Head of caudate nucleus (tissue), 42 donors: Measurements from ENCODE around the gene RIPOR1.
"Not testable (repeated sequence)": the region's sequence is repeated elsewhere in the genome, so short reads cannot be mapped to it uniquely, and the experiment has no call there.

Experiments used
- DNase-seq, 42 donors: peaks; one replicate each; pipeline versions ENCODE4 v3.0.0 to v3.0.0-alpha.2; 2020 to 2021; ENCODE audit warnings: mixed read lengths in 7 of 42
- intact Hi-C: fragments of 100-400 bp; cut with DNase I; formaldehyde crosslinking; loops from one replicate; pipeline ENCODE4 v1.15.0; 2022

Gene RIPOR1

DNA sequence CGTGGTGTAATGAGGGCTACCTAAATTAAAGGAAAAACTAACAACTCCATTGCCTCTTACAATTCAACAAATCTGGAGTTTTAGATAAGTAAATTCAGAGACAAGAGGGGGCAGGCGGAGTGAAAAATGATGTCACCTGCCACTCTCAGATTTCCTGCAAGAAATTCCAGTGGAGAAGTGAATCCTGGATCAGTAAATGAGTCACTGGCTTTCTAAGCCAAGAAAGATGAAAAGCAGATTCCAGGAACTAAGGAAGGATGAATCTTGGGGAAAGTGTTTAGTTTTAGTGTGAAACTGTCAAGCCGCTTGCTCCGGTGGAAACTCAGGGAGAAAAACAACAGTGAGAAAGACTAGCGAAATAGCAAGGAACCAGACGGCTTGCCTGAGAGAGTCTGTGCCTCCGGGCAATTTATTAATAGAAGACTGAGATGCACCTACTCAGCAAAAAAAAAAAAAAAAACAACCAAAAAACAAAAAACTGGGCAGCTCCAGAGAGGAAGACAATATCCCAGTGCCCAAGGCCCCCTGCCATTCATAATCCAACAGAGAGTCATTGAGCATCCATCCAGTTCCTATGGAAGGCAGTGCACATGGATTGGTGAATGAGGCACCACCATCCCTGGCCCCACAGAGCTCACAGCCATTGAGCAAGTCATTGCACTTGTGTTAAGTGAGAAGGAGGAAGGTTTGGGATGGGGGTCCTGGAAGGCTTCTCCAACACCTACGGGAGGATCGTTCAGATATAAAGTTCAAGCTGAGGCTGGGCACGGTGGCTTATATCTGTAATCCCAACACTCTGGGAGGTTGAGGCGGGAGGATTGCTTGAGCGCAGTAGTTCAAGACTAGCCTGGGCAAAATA, 12.1 kb upstream of the RIPOR1 start:
- intact Hi-C loops, result no loop called here

DNA sequence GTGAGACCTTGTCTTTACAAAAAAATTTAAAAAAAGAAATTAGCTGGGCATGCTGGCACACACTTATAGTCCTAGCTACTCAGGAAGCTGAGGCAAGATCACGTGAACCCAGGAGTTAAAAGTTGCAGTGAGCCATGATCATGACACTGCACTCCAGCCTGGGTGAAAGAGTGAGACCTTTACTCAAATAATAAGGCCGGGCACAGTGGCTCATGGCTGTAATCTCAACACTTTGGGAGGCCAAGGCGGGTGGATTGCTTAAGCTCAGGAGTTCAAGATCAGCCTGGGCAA, 11.5 kb upstream of the RIPOR1 start:
- no peak for DNase-seq
- intact Hi-C loops, result no loop called here

More for the DNA sequence above, 12.1 kb upstream of the RIPOR1 start:
- peak in 1 of 42 donors; percentile 21 for DNase-seq

DNA sequence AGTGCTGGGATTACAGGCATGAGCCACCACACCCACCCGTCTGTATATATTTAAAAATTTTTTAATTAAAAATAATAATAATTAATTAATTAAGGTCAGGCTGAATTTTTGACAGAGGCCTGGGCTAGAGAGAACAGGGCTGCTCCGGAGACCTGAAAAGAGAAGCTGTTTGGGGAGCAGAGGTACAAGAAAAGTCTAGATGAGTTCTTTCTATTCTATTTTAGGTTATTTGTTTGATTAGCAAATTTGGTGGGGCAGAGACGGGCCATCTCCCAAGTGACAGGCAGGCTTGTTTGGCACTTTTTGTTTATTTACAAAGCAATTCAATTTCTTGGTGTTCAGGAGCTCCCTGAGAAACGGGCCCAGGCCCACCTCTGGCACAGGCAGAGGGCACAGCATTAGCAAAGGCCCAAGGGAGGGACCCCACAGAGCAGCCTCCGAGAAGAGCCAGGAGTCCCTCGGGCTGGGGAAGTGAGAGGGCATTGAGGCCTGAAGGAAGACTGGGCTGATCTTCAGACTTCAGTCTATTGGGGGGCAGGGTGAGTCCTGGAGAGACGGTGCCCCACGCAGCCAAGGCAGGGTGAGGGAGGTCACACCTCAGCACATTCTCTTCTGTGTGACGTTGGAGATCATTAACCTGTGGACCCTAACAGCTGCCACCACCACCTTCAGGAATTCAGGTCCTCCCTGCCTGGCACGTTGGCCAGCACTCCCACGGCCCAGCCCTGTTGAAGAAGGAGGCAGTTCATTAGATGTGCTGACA, 10.8 kb upstream of the RIPOR1 start:
- intact Hi-C loops, result no loop called here

DNA sequence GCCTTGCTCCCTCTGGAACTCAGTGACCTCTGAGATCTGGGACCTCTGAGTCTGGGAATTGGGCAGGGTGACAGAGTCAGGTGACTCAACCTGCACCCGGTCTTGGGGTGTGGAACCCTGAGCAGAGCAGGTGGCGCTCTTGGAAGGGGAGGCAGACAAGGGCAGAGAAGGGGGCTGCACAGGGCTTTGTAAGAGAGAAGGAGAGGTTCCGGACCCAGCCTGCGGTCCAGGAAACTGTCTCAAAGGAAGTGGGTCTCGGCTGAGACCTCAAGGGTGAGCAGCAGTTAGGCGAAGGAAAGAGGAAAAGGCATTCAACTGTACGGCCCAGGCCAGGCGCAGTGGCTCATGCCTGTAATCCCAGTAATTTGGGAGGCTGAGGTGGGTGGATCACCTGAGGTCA, 10.0 kb upstream of the RIPOR1 start:
- intact Hi-C loops, result no loop called here
- no peak for DNase-seq

More for the DNA sequence above, 10.8 kb upstream of the RIPOR1 start:
- no peak for DNase-seq

DNA sequence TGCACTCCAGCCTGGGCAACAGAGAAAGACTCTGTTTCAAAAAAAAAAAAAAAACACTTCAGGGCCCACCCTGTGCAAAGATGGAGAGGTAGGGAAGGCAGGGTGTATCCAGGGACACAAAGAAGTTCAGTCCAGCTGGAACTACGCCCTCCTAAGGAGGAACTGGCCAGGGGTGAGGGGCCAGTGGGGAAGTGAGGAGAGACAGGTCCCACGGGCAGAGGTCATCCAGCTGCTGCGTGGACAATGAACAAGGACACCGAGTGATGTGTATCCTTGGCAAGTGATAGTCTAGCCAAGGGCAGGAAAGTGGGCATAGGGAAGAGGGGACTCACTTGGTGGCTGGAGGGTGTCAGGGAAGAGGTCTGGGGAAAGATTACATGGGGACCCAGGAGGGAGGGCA, 9.4 kb upstream of the RIPOR1 start:
- intact Hi-C loops, result no loop called here
- DNase-seq, result no peak

DNA sequence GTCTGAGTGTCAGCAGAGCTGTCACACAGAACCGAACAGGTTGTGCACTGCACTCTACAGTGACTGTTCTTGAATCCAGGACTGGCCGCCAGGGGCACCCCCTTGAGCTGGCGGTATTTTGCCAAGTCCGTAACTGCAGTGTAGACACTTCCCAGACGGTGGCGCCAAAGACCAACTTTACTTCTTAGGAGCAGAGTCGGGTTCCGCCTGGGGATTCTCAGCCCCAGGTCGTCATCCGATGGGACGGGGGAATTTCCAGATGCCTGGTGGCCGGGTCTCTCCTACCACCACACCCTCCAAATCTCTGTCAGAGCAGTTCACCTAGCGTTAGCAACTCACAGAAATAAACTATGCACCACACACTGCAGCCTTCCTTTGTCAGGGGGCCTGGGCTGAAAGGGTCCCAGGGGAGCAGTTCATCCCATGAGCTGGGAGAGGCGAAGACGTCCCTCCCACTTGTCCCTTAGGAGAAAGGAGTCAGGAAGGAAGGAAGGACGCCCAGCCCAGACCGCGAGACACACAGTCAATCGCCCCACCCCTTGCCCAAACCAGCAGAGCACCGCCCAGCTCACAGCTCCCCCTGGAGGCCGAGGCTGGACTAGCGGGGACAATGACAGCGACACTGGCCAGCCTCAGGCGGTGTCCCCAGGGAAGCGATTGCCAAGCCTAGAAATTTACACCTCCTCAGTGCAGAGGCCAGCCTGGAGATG, 7.4 kb upstream of the RIPOR1 start:
- peak; percentile 88 to 98 (median 96) for DNase-seq
- intact Hi-C loops, result loop anchor here (5.0 kb wide), 1 partner anchor 146 kb away; the partner anchor contains the start of genes C16orf86 and ENKD1

DNA sequence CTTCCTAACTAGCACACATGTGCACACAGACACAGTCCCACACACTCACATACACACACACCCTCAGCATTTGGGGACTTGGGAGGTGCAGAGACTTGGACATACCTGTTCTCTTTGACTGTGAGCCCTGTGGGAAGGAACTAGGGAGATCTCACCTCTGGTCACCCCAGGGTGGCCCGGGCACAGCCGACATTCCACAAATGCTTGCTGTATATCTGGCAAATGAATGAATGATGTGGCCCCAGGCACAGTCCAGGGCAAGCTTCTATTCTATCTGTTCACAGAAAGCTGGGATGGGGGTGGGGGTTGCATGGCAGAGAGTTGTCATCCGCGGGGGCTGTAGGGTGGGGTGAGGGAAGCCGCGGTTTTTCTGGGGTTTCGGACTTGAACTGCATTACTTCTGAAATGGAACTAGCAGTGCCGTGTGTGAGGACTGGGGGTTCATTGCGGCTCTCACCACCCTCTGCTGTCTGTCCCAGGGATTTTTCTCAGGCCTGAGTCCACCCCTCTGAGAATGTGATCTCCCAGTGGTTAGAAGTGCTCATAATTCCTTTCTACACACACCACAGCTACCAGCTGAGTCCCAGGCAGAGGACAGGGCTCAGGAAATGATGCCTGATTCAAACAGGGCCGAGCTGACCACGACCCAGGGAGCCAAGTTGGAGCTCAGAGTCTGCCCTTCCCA, 3.3 kb upstream of the RIPOR1 start:
- intact Hi-C loops, result loop anchor here (5.0 kb wide), 1 partner anchor 37 kb away; the partner anchor contains the start of gene CTCF
- no peak for DNase-seq

GRCh38 chr16:67526149-67526791, 2.4 kb upstream of the RIPOR1 start:
- intact Hi-C loops, result loop anchor here (5.0 kb wide), 1 partner anchor 36 kb away; the partner anchor contains the start of gene CTCF
- DNase-seq, result no peak

DNA sequence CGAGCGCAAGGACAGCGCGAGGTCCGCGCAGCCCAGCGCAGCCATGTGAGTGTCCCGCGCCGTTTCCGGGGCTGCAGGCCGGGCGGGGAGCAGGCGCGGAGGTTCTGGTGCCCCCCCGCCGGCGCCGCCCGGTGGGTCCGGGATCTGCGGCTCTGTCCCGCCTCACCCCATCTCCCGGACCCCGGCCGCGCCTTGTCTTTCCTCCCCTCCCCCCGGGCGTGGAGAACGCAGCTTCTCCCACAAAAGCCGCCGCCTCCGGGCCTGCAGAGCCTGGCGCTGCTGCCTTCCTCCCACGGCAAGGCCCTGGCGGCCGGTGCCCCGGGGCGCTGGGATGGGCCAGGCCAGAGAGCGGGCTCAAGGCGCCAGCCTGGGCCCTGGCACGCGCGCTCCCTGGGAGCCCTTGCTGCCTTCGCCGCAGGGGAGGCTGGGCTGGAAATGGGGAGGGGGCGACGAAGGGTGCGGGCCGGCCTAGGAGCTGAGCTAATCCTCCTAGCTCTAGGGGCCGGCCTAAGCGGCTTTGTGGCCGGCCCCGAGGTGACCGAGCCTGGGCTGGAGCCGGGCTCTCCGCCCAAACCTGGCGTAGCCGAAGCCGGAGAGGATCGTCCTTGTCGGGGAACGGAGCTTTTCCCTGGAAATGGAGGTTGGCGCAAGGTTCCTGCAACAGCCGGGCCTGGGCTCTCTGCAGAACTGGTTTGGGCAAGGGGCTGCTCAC, 397 bp downstream of the RIPOR1 start:
- DNase-seq, result peak in 13 of 42 donors; percentile 22 to 67 (median 51)
- intact Hi-C loops, result loop anchor here (5.0 kb wide), 1 partner anchor 33 kb away; the partner anchor contains the start of gene CTCF

DNA sequence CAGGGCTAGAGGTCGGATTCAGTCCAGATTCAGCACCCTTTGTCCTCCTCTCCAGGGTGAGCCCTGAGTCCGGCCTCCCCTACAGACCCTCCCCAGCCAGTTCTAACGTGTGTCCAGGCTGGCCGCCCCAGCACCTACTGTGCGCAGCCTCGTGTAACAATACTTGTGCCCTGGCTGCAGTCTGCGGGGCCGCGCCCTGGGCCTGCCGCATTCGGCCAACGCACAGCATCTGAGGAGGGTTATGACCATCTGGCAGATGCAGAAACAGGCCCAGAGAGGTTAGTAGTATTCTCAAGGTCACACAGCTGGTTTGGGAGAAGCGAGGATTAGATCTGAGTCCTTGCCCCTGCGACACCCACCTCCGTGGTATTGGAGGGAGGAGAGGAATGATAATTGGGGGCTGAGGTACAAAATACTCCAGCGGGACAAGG, 968 bp downstream of the RIPOR1 start:
- intact Hi-C loops, result loop anchor here (5.0 kb wide), 1 partner anchor 33 kb away; the partner anchor contains the start of gene CTCF
- peak in 3 of 42 donors; percentile 15 to 50 (median 27) for DNase-seq

GRCh38 chr16:67530013-67530939, 1.6 kb downstream of the RIPOR1 start:
- peak in 35 of 42 donors; percentile 40 to 83 (median 66) for DNase-seq
- intact Hi-C loops, result no loop called here

DNA sequence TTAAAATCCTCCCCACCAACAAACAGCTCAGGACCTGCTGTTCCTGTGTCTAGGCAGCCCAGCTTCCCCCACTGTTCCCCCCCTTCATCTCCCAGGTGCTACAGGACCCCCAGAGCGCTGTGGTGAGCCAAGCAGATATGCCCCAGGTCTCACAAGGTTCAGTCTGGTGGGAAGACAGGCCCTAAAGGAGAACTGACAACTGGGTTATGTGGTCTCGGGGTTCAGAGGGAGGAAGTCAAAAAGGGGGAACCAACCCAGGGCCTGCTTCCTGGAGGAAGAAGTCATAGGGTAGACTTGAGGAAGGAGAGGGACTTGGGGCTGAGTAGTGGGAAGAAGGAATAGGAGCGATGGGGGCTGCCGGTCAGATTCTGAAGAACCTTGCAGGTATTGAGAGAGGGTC, 2.6 kb downstream of the RIPOR1 start:
- peak in 7 of 42 donors; percentile 29 to 53 (median 38) for DNase-seq
- intact Hi-C loops, result no loop called here

GRCh38 chr16:67533024-67533560, 4.5 kb downstream of the RIPOR1 start:
- no peak for DNase-seq
- intact Hi-C loops, result no loop called here

GRCh38 chr16:67533987-67534386, 5.4 kb downstream of the RIPOR1 start:
- intact Hi-C loops, DNase-seq: not testable (repeated sequence)

GRCh38 chr16:67534431-67534830, 5.8 kb downstream of the RIPOR1 start:
- no peak for DNase-seq
- intact Hi-C loops, result no loop called here

DNA sequence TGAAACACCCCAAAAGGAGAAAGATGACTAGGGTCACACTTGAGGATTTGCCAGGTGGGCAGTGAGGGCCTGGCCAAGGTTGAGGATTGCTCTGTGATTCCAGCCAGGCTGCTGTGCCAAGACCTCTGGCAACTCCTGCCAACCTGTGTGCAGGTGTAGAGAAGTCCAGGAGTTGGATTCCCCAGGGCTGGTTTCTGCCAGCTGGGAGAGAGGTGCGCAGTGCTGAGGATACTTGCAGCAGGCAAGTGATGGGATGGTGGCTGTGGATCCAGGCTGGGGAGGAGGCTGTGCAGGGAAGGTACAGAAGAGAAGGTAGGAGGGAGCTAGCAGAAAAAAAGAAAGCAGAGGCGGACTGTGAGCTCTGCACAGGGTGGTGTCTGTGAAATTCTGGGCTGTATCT, 6.6 kb downstream of the RIPOR1 start:
- intact Hi-C loops, result no loop called here
- DNase-seq, result peak in 32 of 42 donors; percentile 41 to 91 (median 70)
